H4 (cell line): ENCODE results near the gene KREMEN1. TPM values are rescaled to one million over a fixed set of nuclear protein-coding genes. Genes with fewer than 3 reads are reported as not detected.

ENCODE experiments used
- DNase-seq: peaks from one replicate; pipeline ENCODE4 v3.0.0-alpha.2; 2015; ENCODE audit warnings: low spot score
- total RNA-seq: library from RNA; depleted of rRNA; stranded (reverse); fragments of >200 nt; shearing (Covaris generic); gene quantifications from 2 replicates; pipeline ENCODE4 v1.2.3, GENCODE V29; 2014

The KREMEN1 gene
- total RNA-seq, 1 experiment from 2014 or later, result 3.9 TPM

GRCh38 chr22:29079218-29079901 is 6.5 kb downstream of the KREMEN1 start:
- peak; percentile 11 for DNase-seq

- peak; percentile 50 for DNase-seq
These were observed 7.5 kb downstream of the KREMEN1 start for GRCh38 chr22:29080106-29080975.

- no peak for DNase-seq
These were observed 8.8 kb downstream of the KREMEN1 start for GRCh38 chr22:29081517-29082236.

- no peak for DNase-seq
These were observed 10.2 kb downstream of the KREMEN1 start for GRCh38 chr22:29082826-29083545.

GRCh38 chr22:29083576-29083932 is 10.7 kb downstream of the KREMEN1 start:
- DNase-seq, result peak; percentile 27

GRCh38 chr22:29083933-29084591 is 11.2 kb downstream of the KREMEN1 start:
- DNase-seq, result no peak

- no peak for DNase-seq
These were observed 14.2 kb downstream of the KREMEN1 start for GRCh38 chr22:29087012-29087411.

- DNase-seq, result no peak
These were observed 16.0 kb downstream of the KREMEN1 start for GRCh38 chr22:29088809-29089208.

GRCh38 chr22:29089507-29089906 is 16.7 kb downstream of the KREMEN1 start:
- no peak for DNase-seq

- no peak for DNase-seq
These were observed 17.2 kb downstream of the KREMEN1 start for GRCh38 chr22:29090039-29090438.

- no peak for DNase-seq
These were observed 19.4 kb downstream of the KREMEN1 start for GRCh38 chr22:29092243-29092642.

- DNase-seq, result no peak
These were observed 20.2 kb downstream of the KREMEN1 start for GRCh38 chr22:29093030-29093429.

GRCh38 chr22:29093501-29094300 is 20.9 kb downstream of the KREMEN1 start:
- no peak for DNase-seq

GRCh38 chr22:29095459-29095858 is 22.6 kb downstream of the KREMEN1 start:
- DNase-seq, result no peak

GRCh38 chr22:29096736-29097669 is 24.2 kb downstream of the KREMEN1 start:
- no peak for DNase-seq

- no peak for DNase-seq
These were observed 25.5 kb downstream of the KREMEN1 start for GRCh38 chr22:29098296-29098695.

- no peak for DNase-seq
These were observed 29.5 kb downstream of the KREMEN1 start for GRCh38 chr22:29102300-29102699.

GRCh38 chr22:29103121-29103520 is 30.3 kb downstream of the KREMEN1 start:
- no peak for DNase-seq

GRCh38 chr22:29105468-29105867 is 32.6 kb downstream of the KREMEN1 start:
- DNase-seq, result no peak
